ENCODE results near the gene ASTN2. TPM values are rescaled to one million over a fixed set of nuclear protein-coding genes. Genes with fewer than 3 reads are reported as not detected.

The ASTN2 gene
- total and polyA plus RNA-seq, 2 experiments from 2014 or later, result 7.0 to 24.6 TPM

DNA sequence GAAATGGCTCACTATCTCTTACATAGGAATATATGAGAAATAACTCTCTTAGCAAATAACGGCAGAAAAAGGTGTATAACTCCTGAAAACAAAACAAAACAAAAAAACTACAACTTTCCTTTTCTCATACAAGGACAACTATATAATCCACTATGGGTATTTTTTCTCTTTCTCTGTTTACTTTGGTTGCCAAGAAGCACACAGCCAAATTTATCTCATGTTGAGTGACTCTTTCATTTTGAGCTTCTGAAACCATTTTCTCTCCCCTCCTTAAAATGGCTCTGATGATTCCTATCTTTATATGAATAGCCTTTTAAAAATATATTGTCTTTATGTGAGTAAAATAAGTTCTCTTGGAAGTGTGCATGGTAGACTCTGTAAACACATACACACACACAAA, 599.0 kb downstream of the ASTN2 start:
- Mint-ChIP-seq H3K4me1 (peaks cover 14% of the 10 kb centered on the region; the same call in 2 of the 3 replicates), H3K9me3 (no peaks in the 10 kb centered on the region), H3K36me3 (ENCODE audit: low read depth) (no peaks in the 10 kb centered on the region), H3K4me3 (no peak overlapping the region), H3K27ac (no peak overlapping the region), H3K27me3 (ENCODE audit: insufficient read depth, low read depth, poor library complexity) (peaks cover 3% of the 10 kb centered on the region)
- no peaks in the 10 kb centered on the region for H3F3A ChIP-seq (replicated peaks; ENCODE audit: low read depth)
- H4K20me1 ChIP-seq (replicated peaks; ENCODE audit: insufficient read depth), result no peaks in the 10 kb centered on the region; the same call in 1 of the 2 replicates
- H3K4me1 ChIP-seq (ENCODE audit: insufficient read depth), result 0 out of 2 replicates have a peak, but pooled peaks cover 21% of the 10 kb centered on the region
- H3K27me3 ChIP-seq (ENCODE audit: insufficient read depth), result no peaks in the 10 kb centered on the region
- H2AFZ ChIP-seq, result no peak overlapping the region
- no peak for DNase-seq (ENCODE audit: low spot score)
- no peak for ATAC-seq
- no peaks in the 10 kb centered on the region for H3K9me2 ChIP-seq (ENCODE audit: insufficient read depth)
- no peak overlapping the region for H3K4me3 ChIP-seq
- H3K36me3 ChIP-seq (ENCODE audit: insufficient read depth), result no peaks in the 10 kb centered on the region
- TF ChIP-seq, protein P1, sequence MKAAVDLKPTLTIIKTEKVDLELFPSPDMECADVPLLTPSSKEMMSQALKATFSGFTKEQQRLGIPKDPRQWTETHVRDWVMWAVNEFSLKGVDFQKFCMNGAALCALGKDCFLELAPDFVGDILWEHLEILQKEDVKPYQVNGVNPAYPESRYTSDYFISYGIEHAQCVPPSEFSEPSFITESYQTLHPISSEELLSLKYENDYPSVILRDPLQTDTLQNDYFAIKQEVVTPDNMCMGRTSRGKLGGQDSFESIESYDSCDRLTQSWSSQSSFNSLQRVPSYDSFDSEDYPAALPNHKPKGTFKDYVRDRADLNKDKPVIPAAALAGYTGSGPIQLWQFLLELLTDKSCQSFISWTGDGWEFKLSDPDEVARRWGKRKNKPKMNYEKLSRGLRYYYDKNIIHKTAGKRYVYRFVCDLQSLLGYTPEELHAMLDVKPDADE (IDR thresholded peaks at IDR 0.05), result no peak
- TF ChIP-seq CREB1 (CRISPR knock-in tag; IDR thresholded peaks at IDR 0.05; ENCODE audit: low read depth), result no peak
- TF ChIP-seq EZH2 (IDR thresholded peaks at IDR 0.05; ENCODE audit: low read depth, unreplicated experiment), result no peak
- TF ChIP-seq POLR2AphosphoS5 (IDR thresholded peaks at IDR 0.05; ENCODE audit: low read depth), result no peak
- no peak for TF ChIP-seq NANOG (IDR thresholded peaks at IDR 0.05; ENCODE audit: borderline replicate concordance)
- TF ChIP-seq, protein P2, sequence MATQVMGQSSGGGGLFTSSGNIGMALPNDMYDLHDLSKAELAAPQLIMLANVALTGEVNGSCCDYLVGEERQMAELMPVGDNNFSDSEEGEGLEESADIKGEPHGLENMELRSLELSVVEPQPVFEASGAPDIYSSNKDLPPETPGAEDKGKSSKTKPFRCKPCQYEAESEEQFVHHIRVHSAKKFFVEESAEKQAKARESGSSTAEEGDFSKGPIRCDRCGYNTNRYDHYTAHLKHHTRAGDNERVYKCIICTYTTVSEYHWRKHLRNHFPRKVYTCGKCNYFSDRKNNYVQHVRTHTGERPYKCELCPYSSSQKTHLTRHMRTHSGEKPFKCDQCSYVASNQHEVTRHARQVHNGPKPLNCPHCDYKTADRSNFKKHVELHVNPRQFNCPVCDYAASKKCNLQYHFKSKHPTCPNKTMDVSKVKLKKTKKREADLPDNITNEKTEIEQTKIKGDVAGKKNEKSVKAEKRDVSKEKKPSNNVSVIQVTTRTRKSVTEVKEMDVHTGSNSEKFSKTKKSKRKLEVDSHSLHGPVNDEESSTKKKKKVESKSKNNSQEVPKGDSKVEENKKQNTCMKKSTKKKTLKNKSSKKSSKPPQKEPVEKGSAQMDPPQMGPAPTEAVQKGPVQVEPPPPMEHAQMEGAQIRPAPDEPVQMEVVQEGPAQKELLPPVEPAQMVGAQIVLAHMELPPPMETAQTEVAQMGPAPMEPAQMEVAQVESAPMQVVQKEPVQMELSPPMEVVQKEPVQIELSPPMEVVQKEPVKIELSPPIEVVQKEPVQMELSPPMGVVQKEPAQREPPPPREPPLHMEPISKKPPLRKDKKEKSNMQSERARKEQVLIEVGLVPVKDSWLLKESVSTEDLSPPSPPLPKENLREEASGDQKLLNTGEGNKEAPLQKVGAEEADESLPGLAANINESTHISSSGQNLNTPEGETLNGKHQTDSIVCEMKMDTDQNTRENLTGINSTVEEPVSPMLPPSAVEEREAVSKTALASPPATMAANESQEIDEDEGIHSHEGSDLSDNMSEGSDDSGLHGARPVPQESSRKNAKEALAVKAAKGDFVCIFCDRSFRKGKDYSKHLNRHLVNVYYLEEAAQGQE (IDR thresholded peaks at IDR 0.05; ENCODE audit: unreplicated experiment), result no peak
- TF ChIP-seq ZNF331 (CRISPR knock-in tag; IDR thresholded peaks at IDR 0.05; ENCODE audit: low read depth), result no peak
- TF ChIP-seq STAT1 (IDR thresholded peaks at IDR 0.05; ENCODE audit: unreplicated experiment), result no peak
- TF ChIP-seq ZNF114 (CRISPR knock-in tag; IDR thresholded peaks at IDR 0.05), result no peak
- TF ChIP-seq ZNF462 (CRISPR knock-in tag; IDR thresholded peaks at IDR 0.05), result no peak
- no peak for TF ChIP-seq EZH2phosphoT487 (IDR thresholded peaks at IDR 0.05; ENCODE audit: unreplicated experiment)
- TF ChIP-seq, protein P3, sequence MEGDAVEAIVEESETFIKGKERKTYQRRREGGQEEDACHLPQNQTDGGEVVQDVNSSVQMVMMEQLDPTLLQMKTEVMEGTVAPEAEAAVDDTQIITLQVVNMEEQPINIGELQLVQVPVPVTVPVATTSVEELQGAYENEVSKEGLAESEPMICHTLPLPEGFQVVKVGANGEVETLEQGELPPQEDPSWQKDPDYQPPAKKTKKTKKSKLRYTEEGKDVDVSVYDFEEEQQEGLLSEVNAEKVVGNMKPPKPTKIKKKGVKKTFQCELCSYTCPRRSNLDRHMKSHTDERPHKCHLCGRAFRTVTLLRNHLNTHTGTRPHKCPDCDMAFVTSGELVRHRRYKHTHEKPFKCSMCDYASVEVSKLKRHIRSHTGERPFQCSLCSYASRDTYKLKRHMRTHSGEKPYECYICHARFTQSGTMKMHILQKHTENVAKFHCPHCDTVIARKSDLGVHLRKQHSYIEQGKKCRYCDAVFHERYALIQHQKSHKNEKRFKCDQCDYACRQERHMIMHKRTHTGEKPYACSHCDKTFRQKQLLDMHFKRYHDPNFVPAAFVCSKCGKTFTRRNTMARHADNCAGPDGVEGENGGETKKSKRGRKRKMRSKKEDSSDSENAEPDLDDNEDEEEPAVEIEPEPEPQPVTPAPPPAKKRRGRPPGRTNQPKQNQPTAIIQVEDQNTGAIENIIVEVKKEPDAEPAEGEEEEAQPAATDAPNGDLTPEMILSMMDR (conservative IDR thresholded peaks at IDR 0.05; ENCODE audit: low read depth in 2 of 2), result no peak
- no peak for TF ChIP-seq JUNB (IDR thresholded peaks at IDR 0.05; ENCODE audit: unreplicated experiment)
- H3K4me2 ChIP-seq, result no peak overlapping the region
- H3K79me2 ChIP-seq (replicated peaks; ENCODE audit: insufficient read depth), result no peaks in the 10 kb centered on the region
- H3K27ac ChIP-seq (ENCODE audit: low read depth), result 0 out of 2 replicates have a peak overlapping the region, but pooled peaks have one; percentile 42

All from GM23338 (cell line).